Esophagus squamous epithelium (tissue), 4 donors: ENCODE data around the gene FAM78A.

Source experiments
- POLR2A ChIP-seq, 4 donors: fragments of 450-650 bp; IDR thresholded peaks; one replicate each; pipeline ENCODE4 v1.6.1; 2017; ENCODE audit warnings: antibody characterized with exemption in 4 of 4, mild to moderate bottlenecking in 4 of 4, moderate library complexity in 3 of 4
- TF ChIP-seq, protein P1 (sequence below), 6 experiments: fragments of 450-650 bp in 4 of 6; fragments of 200-600 bp in 2 of 6; sonication (generic) in 2 of 6; IDR thresholded peaks; one replicate each; pipeline ENCODE4 v1.5.1; 2016 to 2019; ENCODE audit warnings: antibody characterized with exemption in 6 of 6, mild to moderate bottlenecking in 4 of 6, moderate library complexity in 4 of 6

DNA sequence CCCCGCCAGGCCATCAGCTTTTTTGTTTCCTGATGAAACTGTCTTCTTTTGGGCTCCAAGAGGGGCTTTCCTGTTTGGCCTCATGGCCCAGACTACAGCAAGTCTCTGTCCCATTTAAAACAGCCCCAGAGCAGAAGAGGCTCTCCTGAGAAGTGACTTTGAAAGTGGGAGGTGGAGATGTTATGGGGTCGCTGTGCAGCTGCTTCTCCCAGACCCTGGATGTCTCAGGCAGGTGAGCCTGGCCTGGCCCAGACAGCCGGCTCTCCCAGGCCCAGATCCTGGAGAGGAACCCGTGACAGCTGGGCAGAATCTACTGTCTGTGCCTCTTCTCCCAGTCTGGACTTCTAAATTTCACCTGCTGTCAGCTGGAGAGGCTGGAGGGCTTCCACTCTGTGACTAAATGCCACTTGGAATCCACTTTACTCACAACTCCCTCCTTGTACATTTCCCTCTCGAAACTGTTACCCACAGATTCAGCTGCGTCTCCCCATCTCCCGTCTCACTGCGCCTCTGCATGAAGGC lies 20.6 kb downstream of the FAM78A start:
- TF ChIP-seq, protein P1, sequence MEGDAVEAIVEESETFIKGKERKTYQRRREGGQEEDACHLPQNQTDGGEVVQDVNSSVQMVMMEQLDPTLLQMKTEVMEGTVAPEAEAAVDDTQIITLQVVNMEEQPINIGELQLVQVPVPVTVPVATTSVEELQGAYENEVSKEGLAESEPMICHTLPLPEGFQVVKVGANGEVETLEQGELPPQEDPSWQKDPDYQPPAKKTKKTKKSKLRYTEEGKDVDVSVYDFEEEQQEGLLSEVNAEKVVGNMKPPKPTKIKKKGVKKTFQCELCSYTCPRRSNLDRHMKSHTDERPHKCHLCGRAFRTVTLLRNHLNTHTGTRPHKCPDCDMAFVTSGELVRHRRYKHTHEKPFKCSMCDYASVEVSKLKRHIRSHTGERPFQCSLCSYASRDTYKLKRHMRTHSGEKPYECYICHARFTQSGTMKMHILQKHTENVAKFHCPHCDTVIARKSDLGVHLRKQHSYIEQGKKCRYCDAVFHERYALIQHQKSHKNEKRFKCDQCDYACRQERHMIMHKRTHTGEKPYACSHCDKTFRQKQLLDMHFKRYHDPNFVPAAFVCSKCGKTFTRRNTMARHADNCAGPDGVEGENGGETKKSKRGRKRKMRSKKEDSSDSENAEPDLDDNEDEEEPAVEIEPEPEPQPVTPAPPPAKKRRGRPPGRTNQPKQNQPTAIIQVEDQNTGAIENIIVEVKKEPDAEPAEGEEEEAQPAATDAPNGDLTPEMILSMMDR (IDR thresholded peaks at IDR 0.05): no peak
- TF ChIP-seq POLR2A (IDR thresholded peaks at IDR 0.05): no peak
